Mucosa of rectum (tissue), 2 donors: ENCODE measurements around the gene LCMT1.
"Not testable (repeated sequence)": the region's sequence is repeated elsewhere in the genome, so short reads cannot be mapped to it uniquely, and the experiment has no call there.

ENCODE experiments used
- H3K27ac ChIP-seq, 2 donors: one replicate each; pipeline ENCODE4 v1.7.0; 2013; ENCODE audit warnings: inconsistent platforms in 2 of 2, low read depth in 2 of 2, low read length in 2 of 2
- H3K27me3 ChIP-seq, 2 donors: one replicate each; pipeline ENCODE4 v1.7.0; 2013; ENCODE audit warnings: low read length in 2 of 2; ENCODE audit not compliant: control insufficient read depth in 2 of 2, insufficient read depth in 2 of 2
- H3K36me3 ChIP-seq, 2 donors: one replicate each; pipeline ENCODE4 v1.7.0; 2013; ENCODE audit warnings: low read length in 2 of 2; ENCODE audit not compliant: control insufficient read depth in 2 of 2, insufficient read depth in 2 of 2
- H3K4me1 ChIP-seq, 2 donors: one replicate each; pipeline ENCODE4 v1.7.0; 2013; ENCODE audit warnings: low read length in 2 of 2, mild to moderate bottlenecking in 1 of 2; ENCODE audit not compliant: control insufficient read depth in 2 of 2, insufficient read depth in 2 of 2
- H3K4me3 ChIP-seq, 2 donors: one replicate each; pipeline ENCODE4 v1.7.0; 2013; ENCODE audit warnings: low read length in 2 of 2
- H3K9ac ChIP-seq, 2 donors: one replicate each; pipeline ENCODE4 v1.7.0; 2013; ENCODE audit warnings: low read length in 2 of 2, low read depth in 1 of 2, mild to moderate bottlenecking in 1 of 2
- H3K9me3 ChIP-seq, 2 donors: one replicate each; pipeline ENCODE4 v1.7.0; 2013; ENCODE audit warnings: low read length in 2 of 2; ENCODE audit not compliant: control insufficient read depth in 2 of 2
- donor health status: healthy.
- donor health status: Normal muscosa, but diverticular disease.

Gene LCMT1

GRCh38 chr16:25118851-25119578 is 7.5 kb downstream of the LCMT1 start:
- H3K27ac ChIP-seq: no peak overlapping the region
- H3K4me3 ChIP-seq: no peak overlapping the region
- H3K4me1 ChIP-seq: peaks cover 0 to 8% of the 10 kb centered on the region in 2 donors
- H3K9ac ChIP-seq: no peak overlapping the region
- no peaks in the 10 kb centered on the region for H3K9me3 ChIP-seq
- H3K27me3 ChIP-seq: no peaks in the 10 kb centered on the region
- peaks cover 14 to 17% of the 10 kb centered on the region in 2 donors for H3K36me3 ChIP-seq

GRCh38 chr16:25121824-25122600 is 10.5 kb downstream of the LCMT1 start:
- Histone ChIP-seq H3K36me3 (peaks cover 3 to 14% of the 10 kb centered on the region in 2 donors), H3K4me3 (no peak overlapping the region), H3K27ac (no peak overlapping the region), H3K4me1 (no peaks in the 10 kb centered on the region), H3K27me3 (no peaks in the 10 kb centered on the region), H3K9me3 (no peaks in the 10 kb centered on the region), H3K9ac (no peak overlapping the region)

- Histone ChIP-seq H3K4me1 (peaks cover 3% of the 10 kb centered on the region in 2 donors), H3K4me3 (no peak overlapping the region), H3K9ac (no peak overlapping the region), H3K9me3 (no peaks in the 10 kb centered on the region), H3K27me3 (no peaks in the 10 kb centered on the region), H3K36me3 (peaks cover under 1 to 6% of the 10 kb centered on the region in 2 donors), H3K27ac (no peak overlapping the region)
Observed at GRCh38 chr16:25124503-25124902, 13.0 kb downstream of the LCMT1 start.

- not testable (repeated sequence) for H3K4me1 ChIP-seq, H3K27me3 ChIP-seq, H3K4me3 ChIP-seq, H3K9ac ChIP-seq, H3K27ac ChIP-seq, H3K9me3 ChIP-seq
- peaks cover 6 to 10% of the 10 kb centered on the region in 2 donors for H3K36me3 ChIP-seq
Observed at GRCh38 chr16:25126086-25126666, 14.6 kb downstream of the LCMT1 start.

GRCh38 chr16:25126820-25127232 is 15.3 kb downstream of the LCMT1 start:
- Histone ChIP-seq H3K9ac (no peak overlapping the region), H3K9me3 (no peaks in the 10 kb centered on the region)

GRCh38 chr16:25132751-25133150 is 21.2 kb downstream of the LCMT1 start:
- not testable (repeated sequence) for H3K27ac ChIP-seq, H3K27me3 ChIP-seq, H3K9me3 ChIP-seq, H3K9ac ChIP-seq, H3K4me3 ChIP-seq
- Histone ChIP-seq H3K36me3 (peaks cover 19 to 38% of the 10 kb centered on the region in 2 donors), H3K4me1 (peaks cover 0 to 16% of the 10 kb centered on the region in 2 donors)

More at GRCh38 chr16:25126820-25127232, 15.3 kb downstream of the LCMT1 start:
- Histone ChIP-seq H3K27ac (no peak overlapping the region), H3K36me3 (peaks cover 6 to 15% of the 10 kb centered on the region in 2 donors), H3K27me3 (no peaks in the 10 kb centered on the region), H3K4me3 (no peak overlapping the region), H3K4me1 (peaks cover 3% of the 10 kb centered on the region in 2 donors)

- Histone ChIP-seq H3K4me1 (peaks cover 0 to 13% of the 10 kb centered on the region in 2 donors), H3K36me3 (peaks cover 26 to 42% of the 10 kb centered on the region in 2 donors), H3K9me3 (no peaks in the 10 kb centered on the region), H3K9ac (no peak overlapping the region), H3K4me3 (no peak overlapping the region), H3K27ac (no peak overlapping the region), H3K27me3 (no peaks in the 10 kb centered on the region)
Observed at GRCh38 chr16:25134166-25134700, 22.7 kb downstream of the LCMT1 start.

- Histone ChIP-seq H3K4me3 (no peak overlapping the region), H3K27ac (no peak overlapping the region), H3K9me3 (no peaks in the 10 kb centered on the region), H3K27me3 (no peaks in the 10 kb centered on the region), H3K9ac (no peak overlapping the region), H3K36me3 (peaks cover 23 to 46% of the 10 kb centered on the region in 2 donors), H3K4me1 (peaks cover 0 to 13% of the 10 kb centered on the region in 2 donors)
Observed at GRCh38 chr16:25135254-25135878, 23.8 kb downstream of the LCMT1 start.

GRCh38 chr16:25138130-25138529 is 26.6 kb downstream of the LCMT1 start:
- no peak overlapping the region for H3K9ac ChIP-seq
- peaks cover 3 to 13% of the 10 kb centered on the region in 2 donors for H3K4me1 ChIP-seq
- no peaks in the 10 kb centered on the region for H3K27me3 ChIP-seq
- no peak overlapping the region for H3K4me3 ChIP-seq
- H3K36me3 ChIP-seq: peaks cover 30 to 44% of the 10 kb centered on the region in 2 donors
- H3K9me3 ChIP-seq: no peaks in the 10 kb centered on the region
- no peak overlapping the region for H3K27ac ChIP-seq
